Kasumi-1 (cell line): ENCODE results near the gene AKAP12.
A peak's percentile ranks its signal among the peaks of the same experiment; 100 is the strongest.

ENCODE experiments used
- DNase-seq, 2 experiments: peaks; one replicate each; lab custom pipeline; 2025; lab: John Stamatoyannopoulos, UW

AKAP12 gene

DNA sequence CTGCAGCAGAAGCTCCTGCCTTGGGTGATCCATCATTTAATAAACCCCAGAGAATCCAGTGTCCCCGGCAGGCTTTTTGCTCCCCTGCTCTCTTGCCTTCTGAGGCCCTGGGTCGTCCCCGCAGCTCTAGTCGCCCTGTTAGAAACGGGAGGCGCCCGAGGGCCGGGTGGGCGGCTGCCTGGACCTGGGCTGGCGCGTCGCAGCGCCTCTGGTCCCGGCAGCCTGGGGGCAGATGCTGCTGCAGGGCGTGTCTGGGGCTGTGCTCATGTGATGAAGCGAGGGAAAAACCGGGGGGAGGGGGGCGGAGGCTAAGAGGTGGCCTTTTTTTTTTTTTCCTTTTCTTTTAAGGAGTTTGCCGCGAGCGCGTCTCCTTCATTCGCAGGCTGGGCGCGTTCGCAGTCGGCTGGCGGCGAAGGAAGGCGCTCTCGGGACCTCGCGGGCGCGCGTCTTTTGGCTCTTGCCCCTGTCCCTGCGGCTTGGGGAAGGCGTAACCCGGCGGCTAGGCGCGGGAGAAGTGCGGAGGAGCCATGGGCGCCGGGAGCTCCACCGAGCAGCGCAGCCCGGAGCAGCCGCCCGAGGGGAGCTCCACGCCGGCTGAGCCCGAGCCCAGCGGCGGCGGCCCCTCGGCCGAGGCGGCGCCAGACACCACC lies 394 bp downstream of the AKAP12 start:
- peak; percentile 5 to 21 for DNase-seq

DNA sequence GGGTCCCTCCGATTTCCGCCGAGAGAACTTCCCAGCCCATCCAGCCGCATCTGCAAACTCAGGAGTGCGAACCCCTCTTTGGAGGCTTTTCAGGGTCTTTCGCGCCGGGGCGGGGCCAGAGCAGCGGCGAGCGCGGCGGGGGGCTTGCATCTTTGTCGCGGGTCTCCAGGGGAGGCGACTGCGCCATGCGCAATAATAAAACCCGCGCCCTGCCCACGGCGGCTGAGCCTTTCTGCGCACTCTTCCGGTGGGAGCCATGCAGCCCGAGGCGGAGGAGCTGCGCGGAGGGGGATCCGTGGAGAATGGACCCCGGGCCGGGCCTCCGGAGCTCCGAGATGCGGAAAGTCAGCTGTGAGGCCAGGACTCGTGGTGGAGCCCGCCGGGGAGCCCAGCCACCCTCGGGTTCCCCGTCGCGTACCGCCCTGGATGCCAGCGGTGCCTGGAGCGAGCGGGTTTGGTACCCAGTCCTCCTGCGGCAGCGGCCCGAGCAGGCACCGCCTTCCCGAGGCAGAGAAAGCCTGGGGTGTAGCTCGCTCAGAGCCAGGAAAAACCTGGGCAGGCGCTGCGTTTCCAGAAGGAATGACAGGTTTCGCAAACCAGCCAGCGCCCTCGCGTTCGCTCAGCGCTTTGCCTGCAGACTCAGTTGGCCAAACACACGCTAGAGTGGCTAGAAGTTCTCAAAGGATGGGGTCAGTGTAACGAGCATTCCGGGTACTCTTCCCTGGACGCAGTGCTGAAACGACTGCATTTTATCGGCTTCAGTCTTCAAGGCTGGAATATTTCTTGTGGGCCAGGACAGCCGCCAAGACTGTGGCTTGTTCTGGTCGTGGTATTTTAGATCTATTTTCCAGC lies 1.2 kb downstream of the AKAP12 start:
- DNase-seq, result no peak

DNA sequence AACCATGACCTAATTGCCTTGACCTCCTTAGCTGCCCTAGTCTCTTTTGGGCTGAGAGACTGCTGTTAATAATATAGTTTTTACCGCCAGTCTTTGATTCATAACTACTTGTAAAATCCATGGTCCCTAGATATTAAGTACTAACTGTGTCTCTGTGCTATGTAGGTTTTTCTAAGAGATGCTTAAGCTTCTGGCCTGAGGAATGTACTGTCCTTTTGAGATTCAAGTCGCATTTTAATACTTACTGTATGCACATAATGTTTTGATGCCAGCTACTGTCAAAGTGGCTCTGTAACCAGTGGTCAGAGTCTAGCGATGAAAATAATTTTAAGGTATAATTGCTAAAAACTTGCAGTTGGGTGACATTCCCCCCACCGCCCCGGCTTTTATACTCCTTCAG lies 2.1 kb downstream of the AKAP12 start:
- no peak for DNase-seq

DNA sequence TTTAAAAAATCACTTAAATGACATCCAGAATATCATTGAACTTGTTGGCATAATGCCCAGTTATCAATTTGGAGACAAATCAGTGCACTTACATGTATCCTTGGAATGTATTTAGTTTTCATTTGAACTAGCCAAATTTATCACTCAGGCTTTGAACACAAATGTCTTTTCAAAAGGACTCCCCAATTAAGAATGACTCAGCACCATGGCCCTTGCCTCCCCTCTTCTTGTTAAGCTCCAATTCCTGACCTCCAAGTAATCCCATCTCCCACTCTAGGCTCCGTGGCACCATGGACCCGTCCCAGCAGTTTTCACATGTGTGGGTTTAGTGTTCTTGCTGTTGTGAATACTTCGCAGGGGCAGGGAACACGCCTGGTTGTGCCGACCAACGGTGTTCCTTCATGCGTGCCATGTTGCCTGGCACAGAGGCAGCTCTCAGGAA lies 2.7 kb downstream of the AKAP12 start:
- DNase-seq, result no peak

DNA sequence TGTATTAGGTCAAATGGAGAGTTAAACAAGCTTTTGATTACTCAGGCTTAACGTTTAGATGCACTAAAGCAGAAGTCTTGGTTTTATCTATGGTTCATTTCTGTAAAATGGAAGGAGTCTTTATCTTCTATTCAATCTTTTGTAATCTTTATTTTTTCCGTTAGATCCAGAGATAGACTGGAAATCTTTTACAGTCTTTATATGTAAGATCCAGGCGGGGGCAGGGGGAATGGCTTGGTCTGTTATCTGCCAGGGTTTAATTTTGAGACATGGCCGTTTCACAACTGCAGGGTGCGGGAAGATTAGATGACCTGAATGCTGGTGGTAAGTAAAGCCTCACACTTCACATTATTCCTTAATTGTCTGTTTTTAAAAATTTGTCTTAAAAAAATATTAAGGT lies 3.7 kb downstream of the AKAP12 start:
- DNase-seq, result no peak

- no peak for DNase-seq
These were observed 7.7 kb downstream of the AKAP12 start for GRCh38 chr6:151247490-151247889.

DNA sequence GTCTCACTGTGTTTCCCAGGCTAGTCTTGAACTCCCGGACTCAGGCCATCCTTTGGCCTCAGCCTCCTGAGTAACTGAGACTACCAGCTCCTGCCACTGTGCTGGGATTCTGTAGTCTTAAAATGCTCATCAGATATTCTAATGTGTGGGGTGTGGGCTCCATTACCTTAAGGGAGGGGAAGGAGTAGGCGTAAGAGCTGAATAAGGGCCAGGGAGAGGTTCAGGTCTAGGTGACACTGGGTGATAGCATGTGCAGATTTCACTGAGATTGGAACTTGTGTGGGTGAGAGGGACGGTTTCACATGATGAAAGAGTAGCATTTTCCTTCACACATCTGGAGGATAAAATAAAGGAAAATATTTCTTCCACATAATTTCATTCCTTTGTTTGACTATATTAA lies 8.5 kb downstream of the AKAP12 start:
- DNase-seq, result no peak

GRCh38 chr6:151252634-151253033 lies 12.9 kb downstream of the AKAP12 start:
- DNase-seq, result no peak

DNA sequence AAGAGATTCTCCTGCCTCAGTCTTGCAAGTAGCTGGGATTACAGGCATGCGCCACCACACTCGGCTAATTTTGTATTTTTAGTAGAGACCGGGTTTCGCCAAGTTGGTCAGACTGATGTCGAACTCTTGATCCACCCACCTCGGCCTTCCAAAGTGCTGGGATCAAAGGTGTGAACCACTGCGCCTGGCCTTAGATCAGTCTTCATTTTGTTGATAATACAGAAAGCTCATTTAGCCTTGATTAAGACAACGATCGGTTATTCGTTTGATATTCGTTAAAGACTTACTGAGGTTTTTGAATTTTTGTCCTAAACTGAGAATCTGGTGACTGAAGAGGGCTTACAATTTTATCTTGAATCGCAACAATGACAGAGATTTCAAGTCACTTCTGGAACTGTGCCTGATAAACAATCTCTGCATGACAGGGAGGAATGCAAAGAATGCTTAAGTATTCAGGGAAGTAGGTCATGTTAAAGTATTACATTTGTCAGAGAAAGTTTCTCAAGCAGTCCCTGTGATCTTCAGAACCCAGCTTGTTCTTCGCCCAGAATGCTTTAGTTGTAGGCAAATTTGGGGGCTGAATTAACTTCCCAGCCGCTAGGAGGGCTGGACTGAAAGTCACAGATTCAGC lies 14.8 kb downstream of the AKAP12 start:
- no peak for DNase-seq

- DNase-seq, result no peak
These were observed 16.0 kb downstream of the AKAP12 start for GRCh38 chr6:151255811-151256210.

- DNase-seq, result no peak
These were observed 18.2 kb downstream of the AKAP12 start for GRCh38 chr6:151257985-151258445.

- DNase-seq, result no peak
These were observed 20.4 kb downstream of the AKAP12 start for GRCh38 chr6:151260205-151260604.

GRCh38 chr6:151263035-151263434 lies 23.3 kb downstream of the AKAP12 start:
- DNase-seq, result no peak

GRCh38 chr6:151263967-151264366 lies 24.2 kb downstream of the AKAP12 start:
- no peak for DNase-seq

DNA sequence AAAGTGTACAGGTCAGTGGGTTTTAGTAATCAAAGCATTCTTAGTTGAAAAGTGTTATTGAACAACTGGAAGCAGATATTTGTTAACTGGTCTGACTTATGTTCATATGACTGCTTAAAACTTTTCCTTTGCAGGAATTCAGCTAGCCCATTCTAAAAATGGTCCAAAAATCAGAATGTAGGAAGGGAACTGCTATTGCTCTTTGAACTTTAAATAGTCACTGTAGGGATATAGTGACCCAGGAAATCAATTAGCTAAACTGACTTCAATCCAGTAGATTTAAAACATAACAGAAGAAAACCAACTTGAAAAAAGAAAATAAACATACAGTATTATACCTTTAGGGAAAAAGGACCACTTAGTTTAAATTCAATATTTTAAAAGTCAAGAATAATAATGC lies 25.5 kb downstream of the AKAP12 start:
- no peak for DNase-seq

- no peak for DNase-seq
These were observed 29.7 kb downstream of the AKAP12 start for GRCh38 chr6:151269321-151269995.

DNA sequence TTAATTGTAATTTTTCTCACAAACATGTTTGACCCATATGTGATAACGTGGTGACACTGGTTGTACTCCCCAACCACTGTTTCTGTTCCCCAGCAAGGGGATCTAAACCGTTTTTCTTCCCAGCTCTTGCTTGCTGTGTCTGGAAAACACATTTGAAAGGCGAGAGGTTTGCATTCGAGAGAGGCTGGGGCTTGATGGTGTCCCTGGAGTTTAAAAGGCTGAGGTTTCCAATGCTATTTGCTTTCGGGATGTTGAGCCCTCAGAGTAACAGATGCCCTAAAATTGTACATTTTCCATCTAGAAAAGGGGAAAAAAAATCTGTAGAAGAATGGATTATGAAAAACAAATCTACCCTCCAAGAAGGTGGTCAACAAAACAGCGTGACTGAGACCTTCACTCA lies 35.4 kb downstream of the AKAP12 start:
- no peak for DNase-seq

DNA sequence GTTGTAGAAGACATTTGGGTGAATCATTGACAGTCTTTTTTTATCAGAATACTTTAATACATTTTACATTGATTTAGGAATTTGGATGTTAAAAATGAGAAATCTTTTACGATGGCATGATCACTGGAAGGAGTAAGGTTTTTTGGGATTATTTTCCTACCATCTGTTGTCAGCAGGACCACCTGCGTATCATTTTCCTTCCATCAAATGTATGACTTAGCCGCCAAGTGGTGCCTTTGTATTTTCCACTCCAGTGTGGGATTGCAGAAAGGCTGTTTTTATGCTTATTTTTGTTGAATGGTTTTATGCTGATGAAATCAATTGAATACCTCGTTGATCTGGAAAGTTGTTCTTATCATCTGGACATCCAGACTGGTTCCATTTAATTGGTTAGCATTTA lies 35.8 kb downstream of the AKAP12 start:
- no peak for DNase-seq

- no peak for DNase-seq
These were observed 36.5 kb downstream of the AKAP12 start for GRCh38 chr6:151276112-151276740.

DNA sequence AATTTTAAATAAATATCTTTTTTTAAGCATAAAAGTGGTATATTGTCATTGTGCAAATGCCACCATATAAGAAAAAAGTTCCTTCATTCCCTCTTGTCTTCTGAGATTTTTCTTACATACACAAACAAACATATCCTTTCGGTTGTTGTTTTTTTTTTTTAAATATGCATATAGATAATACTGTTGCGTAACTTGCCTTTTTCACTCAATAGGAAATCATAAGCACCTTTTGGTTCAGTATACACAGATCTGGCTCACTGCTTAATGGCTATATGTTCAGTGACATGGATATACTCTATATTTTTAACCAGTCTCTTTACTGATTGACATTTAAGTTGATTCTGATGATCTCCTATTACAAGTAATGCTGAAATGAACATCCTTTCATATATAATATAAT lies 40.1 kb downstream of the AKAP12 start:
- DNase-seq, result no peak

GRCh38 chr6:151280859-151281258 lies 41.1 kb downstream of the AKAP12 start:
- no peak for DNase-seq

- DNase-seq, result no peak
These were observed 44.2 kb downstream of the AKAP12 start for GRCh38 chr6:151284012-151284411.
